GM18502 (cell line): ENCODE results near the gene KCNG2.

Source experiments
- ATAC-seq: cut with Tn5 transposase; IDR thresholded peaks from one replicate; pipeline ENCODE4 v1.9.1; 2021; ENCODE audit warnings: mild to moderate bottlenecking; ENCODE audit not compliant: unreplicated experiment, poor library complexity

KCNG2 gene

GRCh38 chr18:79900610-79901570 lies 103.2 kb downstream of the KCNG2 start:
- no peak for ATAC-seq

GRCh38 chr18:79901665-79902064 lies 103.9 kb downstream of the KCNG2 start:
- ATAC-seq, result no peak

- ATAC-seq, result no peak
Observed at GRCh38 chr18:79902075-79902474, 104.3 kb downstream of the KCNG2 start.

GRCh38 chr18:79902640-79903039 lies 104.9 kb downstream of the KCNG2 start:
- ATAC-seq, result no peak

DNA sequence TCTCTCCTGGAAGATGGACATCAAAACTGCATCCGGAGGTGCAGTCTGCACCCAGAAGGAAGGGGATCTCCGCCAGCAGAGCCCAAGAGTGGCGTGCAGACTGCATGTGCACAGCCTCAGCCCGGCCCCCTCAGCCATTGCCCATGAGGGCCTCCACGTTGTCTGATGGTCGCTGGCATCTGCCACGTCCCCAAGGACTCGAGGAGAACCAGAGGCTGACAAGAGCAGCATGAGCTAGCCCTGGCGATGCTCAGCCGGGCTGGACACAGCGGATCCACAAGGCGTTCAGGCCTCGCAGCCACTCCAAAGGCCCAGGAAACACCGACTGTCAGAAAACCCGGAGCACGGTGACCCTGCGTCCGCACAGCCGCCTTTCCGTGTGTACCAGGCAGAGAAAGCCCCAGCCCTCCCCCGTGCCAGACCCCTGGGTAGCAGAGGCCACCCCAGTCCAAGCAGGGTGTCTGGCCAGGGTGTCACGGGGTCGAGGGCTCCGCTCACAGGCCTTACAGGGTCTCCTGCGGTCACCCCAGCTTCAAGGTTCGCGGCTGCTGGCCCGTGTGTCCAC lies 105.4 kb downstream of the KCNG2 start:
- no peak for ATAC-seq

DNA sequence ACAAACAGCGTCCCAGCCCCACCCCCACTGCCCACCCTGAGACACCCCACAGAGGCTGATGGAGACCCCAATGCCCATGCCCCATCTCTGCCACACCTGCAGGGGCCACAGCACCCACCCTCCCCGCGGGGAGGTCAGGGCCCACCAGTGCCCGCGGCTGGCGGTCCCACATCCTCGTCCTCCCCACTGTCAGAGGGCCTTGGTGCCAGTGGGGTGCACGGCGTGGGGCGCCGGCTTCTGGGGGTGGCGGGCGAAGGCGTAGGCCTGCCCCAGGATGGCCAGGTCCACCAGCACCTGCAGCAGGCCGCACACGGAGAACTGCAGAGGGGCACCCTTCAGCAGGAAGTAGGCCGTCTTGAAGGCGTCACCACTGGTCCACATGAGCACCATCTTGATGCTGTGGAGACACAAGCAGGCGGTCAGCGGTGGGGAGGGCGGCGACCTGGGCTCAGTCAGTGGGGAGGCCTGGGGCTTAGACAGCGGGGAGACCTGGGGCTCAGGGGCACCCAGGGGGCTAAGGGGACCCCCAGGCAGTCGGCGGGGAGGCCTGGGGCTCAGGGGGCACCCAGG lies 106.1 kb downstream of the KCNG2 start:
- no peak for ATAC-seq

- no peak for ATAC-seq
Observed at GRCh38 chr18:79904357-79905147, 106.8 kb downstream of the KCNG2 start.

GRCh38 chr18:79905389-79905911 lies 107.7 kb downstream of the KCNG2 start:
- no peak for ATAC-seq

DNA sequence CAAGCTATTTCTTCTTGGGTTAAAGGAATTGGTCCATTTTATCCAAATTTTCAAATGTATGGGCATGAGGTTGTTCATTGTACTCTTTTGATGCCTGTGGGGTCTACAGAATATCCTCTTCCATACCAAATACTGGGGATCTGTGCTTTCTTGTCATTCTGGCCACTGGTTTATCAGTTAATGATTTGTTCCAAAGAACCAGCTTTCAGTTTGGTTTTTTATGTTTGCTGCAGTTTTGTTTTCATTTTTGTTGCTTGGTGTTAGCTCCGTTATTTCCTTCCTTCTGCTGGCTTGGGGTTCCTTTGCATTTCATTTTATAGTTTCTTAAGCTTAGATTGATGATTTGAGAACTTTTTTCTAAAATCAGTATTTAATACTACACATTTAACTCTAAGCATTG lies 108.3 kb downstream of the KCNG2 start:
- ATAC-seq, result no peak

DNA sequence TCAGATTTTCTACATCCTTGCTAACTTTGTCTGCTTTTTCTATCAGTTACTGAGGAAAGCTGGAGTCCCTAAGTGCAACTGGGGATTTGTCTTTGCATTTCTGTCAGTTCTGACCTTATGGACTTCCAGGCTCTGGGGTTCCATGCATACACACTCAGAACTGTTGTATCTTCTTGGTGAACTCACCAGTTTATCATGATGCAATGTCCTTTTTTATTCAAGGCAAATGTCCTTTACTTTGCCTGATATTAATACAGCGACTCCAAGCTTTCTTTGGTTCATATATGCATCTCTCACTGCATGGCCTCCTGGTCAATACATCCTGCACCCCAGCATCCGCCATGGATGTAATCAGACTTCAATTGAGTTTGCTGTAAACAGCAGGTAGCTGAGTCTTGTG lies 109.0 kb downstream of the KCNG2 start:
- no peak for ATAC-seq

GRCh38 chr18:79910563-79911343 lies 113.0 kb downstream of the KCNG2 start:
- ATAC-seq, result no peak

DNA sequence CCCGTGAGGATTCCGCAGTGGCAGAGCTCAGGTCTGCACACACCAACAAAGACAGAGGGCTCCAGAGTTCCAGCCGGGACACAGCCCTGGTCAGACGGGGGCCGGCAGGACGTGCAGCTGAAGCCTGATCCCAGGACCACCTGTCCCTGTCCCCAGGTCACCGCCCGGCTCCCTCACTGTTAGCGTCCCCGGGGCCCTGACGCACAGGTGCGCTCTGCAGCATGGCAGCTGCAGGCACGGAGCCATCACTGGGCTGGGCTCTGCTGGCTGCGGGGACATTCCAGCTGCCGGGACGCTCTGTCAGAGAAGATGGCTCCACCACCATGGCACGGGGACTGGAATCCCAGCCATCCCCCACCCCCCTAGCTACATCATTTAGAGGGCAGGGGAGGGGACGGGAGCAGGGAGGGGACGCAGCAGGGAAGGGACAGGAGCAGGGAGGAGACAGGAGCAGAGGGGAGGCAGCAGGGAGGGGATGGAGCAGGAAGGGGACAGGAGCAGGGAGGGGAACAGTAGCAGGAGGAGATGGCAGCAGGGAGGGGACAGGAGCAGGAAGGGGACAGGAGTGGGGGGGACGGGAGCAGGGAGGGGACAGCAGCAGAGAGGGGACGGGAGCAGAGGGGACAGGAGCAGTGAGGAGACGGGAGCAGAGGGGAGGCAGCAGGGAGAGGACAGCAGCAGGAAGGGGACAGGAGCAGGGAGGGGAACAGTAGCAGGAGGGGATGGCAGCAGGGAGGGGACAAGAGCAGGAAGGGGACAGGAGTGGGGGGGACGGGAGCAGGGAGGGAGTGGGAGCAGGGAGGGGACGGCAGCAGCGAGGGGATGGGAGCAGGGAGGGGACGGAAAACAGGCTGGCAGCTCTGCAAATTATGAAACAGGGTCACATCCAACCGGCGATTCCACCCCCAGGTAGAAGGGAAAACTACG lies 113.9 kb downstream of the KCNG2 start:
- ATAC-seq, result no peak

- no peak for ATAC-seq
Observed at GRCh38 chr18:79912409-79912991, 114.8 kb downstream of the KCNG2 start.

DNA sequence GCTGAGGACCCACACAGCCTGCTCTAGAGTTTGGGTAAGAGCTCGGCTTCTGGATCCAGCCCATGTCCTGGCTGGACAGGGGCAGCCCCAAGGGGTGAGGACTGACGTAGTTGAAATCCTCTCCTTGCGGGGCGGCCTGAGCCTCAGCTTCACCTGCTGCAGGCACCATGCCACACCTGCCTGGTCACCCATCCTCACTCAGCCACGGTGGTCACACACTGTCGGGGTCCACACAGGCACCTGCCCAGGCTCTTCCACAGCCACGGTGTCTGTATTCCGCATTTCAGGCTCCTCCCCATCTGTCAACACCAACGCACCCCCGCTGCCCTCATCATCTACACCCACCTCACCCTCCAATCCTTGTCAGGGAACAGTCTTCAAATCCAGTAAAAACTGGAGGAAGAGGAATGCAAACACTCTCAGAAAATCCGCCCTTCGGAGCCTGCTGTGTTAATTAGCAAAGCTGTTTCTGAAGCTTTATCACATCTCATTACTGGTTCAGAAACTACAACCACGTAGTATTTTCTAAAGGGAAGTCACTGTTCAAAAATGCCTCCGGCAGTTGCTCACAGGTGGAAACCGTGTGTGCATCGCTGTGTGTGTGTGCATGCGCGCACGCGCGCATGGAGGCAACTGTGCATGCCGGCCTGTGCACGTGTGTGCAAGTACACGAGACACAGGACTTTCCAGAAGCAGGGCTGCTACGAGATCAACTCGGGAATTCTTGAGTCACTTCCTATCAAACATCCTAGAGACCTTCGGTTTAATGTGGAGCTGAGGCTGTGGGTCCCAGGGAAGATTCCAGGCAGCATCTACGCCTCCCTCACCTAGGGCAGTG lies 115.5 kb downstream of the KCNG2 start:
- ATAC-seq, result no peak

- no peak for ATAC-seq
Observed at GRCh38 chr18:79914614-79915160, 116.9 kb downstream of the KCNG2 start.

GRCh38 chr18:79915161-79916127 lies 117.7 kb downstream of the KCNG2 start:
- no peak for ATAC-seq
